ENCODE results near the gene CYREN.

DNA sequence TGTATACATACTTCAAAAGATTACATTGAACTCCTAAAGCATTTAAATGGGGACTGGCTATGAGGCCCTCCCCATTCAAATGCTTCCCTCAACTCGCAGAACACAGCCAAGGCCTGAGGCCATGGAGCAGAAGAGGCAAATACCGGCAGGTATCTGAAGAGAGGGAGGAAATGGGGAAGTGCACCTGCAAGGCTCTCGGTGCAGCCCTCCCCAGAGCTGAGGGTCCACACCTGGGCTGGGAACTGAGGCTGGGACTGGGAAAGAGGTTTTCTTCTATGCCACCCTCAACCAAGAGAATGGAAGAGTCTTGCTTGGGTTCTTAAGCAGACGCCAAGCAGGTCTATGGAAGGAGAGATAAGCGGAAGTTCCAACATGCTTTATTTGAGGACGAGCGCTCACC lies 13.0 kb upstream of the CYREN start:
- TF ChIP-seq, protein P1, sequence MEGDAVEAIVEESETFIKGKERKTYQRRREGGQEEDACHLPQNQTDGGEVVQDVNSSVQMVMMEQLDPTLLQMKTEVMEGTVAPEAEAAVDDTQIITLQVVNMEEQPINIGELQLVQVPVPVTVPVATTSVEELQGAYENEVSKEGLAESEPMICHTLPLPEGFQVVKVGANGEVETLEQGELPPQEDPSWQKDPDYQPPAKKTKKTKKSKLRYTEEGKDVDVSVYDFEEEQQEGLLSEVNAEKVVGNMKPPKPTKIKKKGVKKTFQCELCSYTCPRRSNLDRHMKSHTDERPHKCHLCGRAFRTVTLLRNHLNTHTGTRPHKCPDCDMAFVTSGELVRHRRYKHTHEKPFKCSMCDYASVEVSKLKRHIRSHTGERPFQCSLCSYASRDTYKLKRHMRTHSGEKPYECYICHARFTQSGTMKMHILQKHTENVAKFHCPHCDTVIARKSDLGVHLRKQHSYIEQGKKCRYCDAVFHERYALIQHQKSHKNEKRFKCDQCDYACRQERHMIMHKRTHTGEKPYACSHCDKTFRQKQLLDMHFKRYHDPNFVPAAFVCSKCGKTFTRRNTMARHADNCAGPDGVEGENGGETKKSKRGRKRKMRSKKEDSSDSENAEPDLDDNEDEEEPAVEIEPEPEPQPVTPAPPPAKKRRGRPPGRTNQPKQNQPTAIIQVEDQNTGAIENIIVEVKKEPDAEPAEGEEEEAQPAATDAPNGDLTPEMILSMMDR (conservative IDR thresholded peaks at IDR 0.05; ENCODE audit: low read length): no peak
- TF ChIP-seq EZH2phosphoT487 (IDR thresholded peaks at IDR 0.05; ENCODE audit: borderline replicate concordance): no peak
